Body of pancreas (tissue), 4 donors: ENCODE data around the gene PPP6R1. TPM values are rescaled to one million over a fixed set of nuclear protein-coding genes. Genes with fewer than 3 reads are reported as not detected.

Source experiments
- ATAC-seq: fragments of 150-250 bp; one replicate; pipeline ENCODE4 v1.9.1; 2016
- DNase-seq, 4 donors: peaks; one replicate each; pipeline ENCODE4 v3.0.0-alpha.2; 2019
- H3K27ac ChIP-seq, 4 donors: fragments of 200-600 bp; sonication (generic); 1 replicate in 3 of 4; 2 replicates in 1 of 4; pipeline versions ENCODE4 v1.5.1 to v1.6.1; 2016 to 2019; ENCODE audit warnings: mild to moderate bottlenecking in 1 of 4, mixed read lengths in 1 of 4, moderate library complexity in 1 of 4
- H3K27me3 ChIP-seq, 2 donors: fragments of 200-600 bp; sonication (generic); one replicate each; pipeline ENCODE4 v1.6.0; 2016; ENCODE audit warnings: mild to moderate bottlenecking in 1 of 2
- H3K36me3 ChIP-seq, 2 donors: fragments of 200-600 bp; sonication (generic); replicated peaks in 1 of 2; 2 replicates each; pipeline ENCODE4 v1.5.1; 2016; ENCODE audit warnings: low read depth in 2 of 2; ENCODE audit not compliant: insufficient read depth in 1 of 2
- H3K4me1 ChIP-seq: fragments of 200-600 bp; sonication (generic); one replicate; pipeline ENCODE4 v1.6.0; 2016
- H3K4me3 ChIP-seq, 2 donors: fragments of 200-600 bp; sonication (generic); 1 replicate in 1 of 2; 2 replicates in 1 of 2; pipeline ENCODE4 v1.5.1; 2016 to 2019
- H3K9me3 ChIP-seq, 3 donors: fragments of 200-600 bp; sonication (generic); 1 replicate in 2 of 3; 2 replicates in 1 of 3; pipeline ENCODE4 v1.5.1; 2016
- POLR2A ChIP-seq, 3 donors: fragments of 450-650 bp; IDR thresholded peaks; one replicate each; pipeline ENCODE4 v1.6.1; 2016; ENCODE audit warnings: antibody characterized with exemption in 3 of 3, mild to moderate bottlenecking in 2 of 3
- WGBS, 2 donors: methylation state at CpG; one replicate each; pipeline ENCODE4 v1.1.5; 2017; 5-methylcytosine and 5-hydroxymethylcytosine counted together
- intact Hi-C: fragments of 100-400 bp; cut with DNase I; formaldehyde crosslinking; loops from one replicate; pipeline ENCODE4 v1.15.1; 2023
- total RNA-seq, 2 donors: library from RNA; depleted of rRNA; stranded (reverse); fragments of >200 nt; gene quantifications; one replicate each; pipeline ENCODE4 v1.1.0, GENCODE V29; 2016
- TF ChIP-seq, protein P1 (sequence below), 7 experiments: fragments of 450-650 bp in 4 of 7; fragments of 200-600 bp in 3 of 7; sonication (generic) in 3 of 7; IDR thresholded peaks; one replicate each; pipeline ENCODE4 v1.5.1; 2016 to 2019; ENCODE audit warnings: antibody characterized with exemption in 7 of 7

Gene PPP6R1
- total RNA-seq, 2 donors from 2014 or later, result 19.2 to 20.8 TPM

GRCh38 chr19:55256562-55257460, 2.0 kb downstream of the PPP6R1 start:
- H3K4me1 ChIP-seq, result peaks cover 44% of the 10 kb centered on the region
- peak overlapping the region in 1 of 2 donors; percentile 42 for H3K4me3 ChIP-seq
- WGBS, 2 donors, result 25 to 26% methylated on average over 22 of the region's 22 CpGs
- ATAC-seq (no peak), DNase-seq (no peak)
- H3K9me3 ChIP-seq, result no peaks in the 10 kb centered on the region
- no peak overlapping the region for H3K27ac ChIP-seq
- intact Hi-C loops, result no loop called here
- H3K36me3 ChIP-seq, result no peaks in the 10 kb centered on the region
- no peaks in the 10 kb centered on the region for H3K27me3 ChIP-seq
- no peak for TF ChIP-seq POLR2A (IDR thresholded peaks at IDR 0.05)
- TF ChIP-seq, protein P1, sequence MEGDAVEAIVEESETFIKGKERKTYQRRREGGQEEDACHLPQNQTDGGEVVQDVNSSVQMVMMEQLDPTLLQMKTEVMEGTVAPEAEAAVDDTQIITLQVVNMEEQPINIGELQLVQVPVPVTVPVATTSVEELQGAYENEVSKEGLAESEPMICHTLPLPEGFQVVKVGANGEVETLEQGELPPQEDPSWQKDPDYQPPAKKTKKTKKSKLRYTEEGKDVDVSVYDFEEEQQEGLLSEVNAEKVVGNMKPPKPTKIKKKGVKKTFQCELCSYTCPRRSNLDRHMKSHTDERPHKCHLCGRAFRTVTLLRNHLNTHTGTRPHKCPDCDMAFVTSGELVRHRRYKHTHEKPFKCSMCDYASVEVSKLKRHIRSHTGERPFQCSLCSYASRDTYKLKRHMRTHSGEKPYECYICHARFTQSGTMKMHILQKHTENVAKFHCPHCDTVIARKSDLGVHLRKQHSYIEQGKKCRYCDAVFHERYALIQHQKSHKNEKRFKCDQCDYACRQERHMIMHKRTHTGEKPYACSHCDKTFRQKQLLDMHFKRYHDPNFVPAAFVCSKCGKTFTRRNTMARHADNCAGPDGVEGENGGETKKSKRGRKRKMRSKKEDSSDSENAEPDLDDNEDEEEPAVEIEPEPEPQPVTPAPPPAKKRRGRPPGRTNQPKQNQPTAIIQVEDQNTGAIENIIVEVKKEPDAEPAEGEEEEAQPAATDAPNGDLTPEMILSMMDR (IDR thresholded peaks at IDR 0.05), result no peak

DNA sequence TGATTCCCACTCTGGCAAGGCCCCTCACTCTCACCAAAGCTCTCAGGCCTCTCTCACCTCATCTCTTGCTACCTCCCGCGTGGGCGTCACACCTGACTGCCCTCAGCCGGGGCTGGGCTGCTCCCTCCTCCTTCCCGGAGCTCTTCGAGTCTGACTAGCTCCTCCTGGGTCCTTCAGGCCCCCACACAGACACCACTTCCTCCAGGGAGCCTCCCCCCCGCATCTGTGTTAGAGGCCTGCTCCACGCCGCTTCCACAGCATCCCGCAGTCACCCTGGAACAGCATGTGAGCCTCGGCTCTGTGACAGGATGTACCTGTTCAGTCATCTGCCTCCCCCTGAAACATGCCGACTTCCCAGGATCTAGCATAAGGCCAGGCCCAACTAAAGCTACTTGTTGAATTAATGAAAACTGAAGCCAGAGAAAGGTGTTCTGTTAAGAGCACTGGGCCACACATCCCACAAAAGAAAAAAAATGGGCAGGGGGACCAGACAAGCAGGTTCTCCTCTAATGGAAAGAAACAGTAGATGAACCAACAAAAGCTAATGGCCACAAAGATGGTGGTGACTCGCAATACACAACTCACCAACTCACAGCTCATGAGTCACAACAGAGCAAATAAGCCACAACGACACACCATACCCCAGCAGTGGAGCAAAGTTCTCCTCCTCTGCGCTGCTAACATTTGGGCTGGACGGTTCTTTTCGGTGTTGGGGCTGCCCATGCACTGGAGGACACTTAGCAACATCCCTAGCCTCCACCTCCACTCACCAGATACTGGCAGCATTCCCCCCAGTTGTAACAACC, 3.0 kb downstream of the PPP6R1 start:
- no peak for ATAC-seq
- no peak overlapping the region for H3K4me3 ChIP-seq
- intact Hi-C loops, result no loop called here
- TF ChIP-seq, protein P1 (IDR thresholded peaks at IDR 0.05), result no peak
- TF ChIP-seq POLR2A (IDR thresholded peaks at IDR 0.05), result no peak
- DNase-seq, result no peak
- H3K4me1 ChIP-seq, result peaks cover 44% of the 10 kb centered on the region
- no peak overlapping the region for H3K27ac ChIP-seq
- H3K36me3 ChIP-seq, result no peaks in the 10 kb centered on the region
- 49 to 66% methylated on average over 15 to 17 of the region's 17 CpGs for WGBS, 2 donors
- H3K9me3 ChIP-seq, result no peaks in the 10 kb centered on the region
- H3K27me3 ChIP-seq, result no peaks in the 10 kb centered on the region

- H3K27ac ChIP-seq, result peak overlapping the region in 2 of 4 donors; percentile 14 to 55
- H3K4me1 ChIP-seq, result peaks cover 40% of the 10 kb centered on the region
- H3K4me3 ChIP-seq, result no peak overlapping the region
- no peak for TF ChIP-seq POLR2A (IDR thresholded peaks at IDR 0.05)
- TF ChIP-seq, protein P1 (IDR thresholded peaks at IDR 0.05), result no peak
- no peak for ATAC-seq
- no peak for DNase-seq
- intact Hi-C loops, result no loop called here
- H3K36me3 ChIP-seq, result no peaks in the 10 kb centered on the region
- no peaks in the 10 kb centered on the region for H3K27me3 ChIP-seq
- 55 to 60% methylated on average over 3 to 6 of the region's 6 CpGs for WGBS, 2 donors
- no peaks in the 10 kb centered on the region for H3K9me3 ChIP-seq
Measured at GRCh38 chr19:55254625-55254977, 4.2 kb downstream of the PPP6R1 start.

DNA sequence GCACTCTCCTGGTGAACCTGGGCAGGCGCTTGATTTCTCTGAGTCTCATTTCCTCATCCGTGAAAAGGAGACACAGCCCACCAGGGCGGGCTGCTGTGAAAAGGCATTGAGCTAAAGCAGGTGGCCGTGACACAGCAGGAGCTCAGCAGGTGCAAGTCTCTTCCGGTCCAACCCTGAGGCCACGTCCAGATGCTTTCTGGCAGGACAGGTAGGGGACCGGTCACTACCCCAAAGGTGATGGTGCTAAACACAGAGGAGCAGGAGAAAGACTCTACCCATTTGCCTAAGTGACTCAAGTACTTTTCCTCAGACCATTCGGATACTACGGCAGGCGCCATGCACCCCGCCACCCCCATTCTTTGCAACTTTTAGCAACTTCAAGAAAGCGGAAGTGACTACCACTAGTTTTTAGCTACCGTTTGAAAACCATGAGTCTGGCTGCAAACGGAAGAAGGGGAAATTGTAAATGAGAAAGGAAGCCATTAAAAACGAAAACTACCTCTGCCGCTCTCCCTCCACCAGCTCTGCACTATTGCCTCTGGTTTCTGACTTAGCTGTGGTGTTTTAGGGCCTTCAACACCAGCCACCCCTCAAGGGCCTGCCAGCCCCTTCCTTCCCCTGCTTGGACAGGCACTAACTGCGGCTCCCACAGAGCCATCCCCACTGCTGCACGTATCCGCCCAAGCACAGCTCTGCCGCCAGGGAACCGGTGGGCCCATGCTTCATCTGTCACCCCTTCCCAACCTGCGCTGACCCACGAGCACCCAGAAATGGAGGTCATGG, 4.8 kb downstream of the PPP6R1 start:
- no peaks in the 10 kb centered on the region for H3K27me3 ChIP-seq
- no peaks in the 10 kb centered on the region for H3K36me3 ChIP-seq
- no peak overlapping the region for H3K4me3 ChIP-seq
- DNase-seq, result peak in 1 of 4 donors; percentile 21
- ATAC-seq, result no peak
- H3K9me3 ChIP-seq, result no peaks in the 10 kb centered on the region
- intact Hi-C loops, result no loop called here
- no peak for TF ChIP-seq POLR2A (IDR thresholded peaks at IDR 0.05)
- TF ChIP-seq, protein P1 (IDR thresholded peaks at IDR 0.05), result no peak
- peak overlapping the region in 2 of 4 donors; percentile 14 to 55 for H3K27ac ChIP-seq
- WGBS, 2 donors, result 62 to 73% methylated on average over 22 to 23 of the region's 23 CpGs
- peaks cover 36% of the 10 kb centered on the region for H3K4me1 ChIP-seq
